Hippocampal formation (tissue), 2 donors: ENCODE results near the gene HSP90AB1.
A peak's percentile ranks its signal among the peaks of the same experiment; 100 is the strongest.

ENCODE experiments used
- DNase-seq, 2 donors: peaks; one replicate each; lab custom pipeline; 2025; lab: John Stamatoyannopoulos, UW

HSP90AB1 gene

GRCh38 chr6:44268095-44268628, 21.3 kb downstream of the HSP90AB1 start:
- peak in 1 of 2 donors; percentile 19 for DNase-seq

- DNase-seq: no peak
Observed at GRCh38 chr6:44269178-44269920, 22.4 kb downstream of the HSP90AB1 start.

- DNase-seq: no peak
Observed at GRCh38 chr6:44269921-44270525, 23.1 kb downstream of the HSP90AB1 start, which contains the start of gene TMEM151B. TSS of gene TMEM151B (plus strand) at chr6:44270450. CDS start at chr6:44270743, 293 bp downstream.

GRCh38 chr6:44270526-44271405, 23.9 kb downstream of the HSP90AB1 start:
- DNase-seq: no peak

- no peak for DNase-seq
Observed at GRCh38 chr6:44271406-44271723, 24.5 kb downstream of the HSP90AB1 start.

- no peak for DNase-seq
Observed at GRCh38 chr6:44271914-44272313, 25.0 kb downstream of the HSP90AB1 start.

- no peak for DNase-seq
Observed at GRCh38 chr6:44272529-44272928, 25.6 kb downstream of the HSP90AB1 start.

- DNase-seq: no peak
Observed at GRCh38 chr6:44272999-44273566, 26.2 kb downstream of the HSP90AB1 start.

- no peak for DNase-seq
Observed at GRCh38 chr6:44273617-44274016, 26.7 kb downstream of the HSP90AB1 start.

GRCh38 chr6:44275271-44275748, 28.4 kb downstream of the HSP90AB1 start:
- DNase-seq: no peak

- no peak for DNase-seq
Observed at GRCh38 chr6:44275749-44276648, 29.1 kb downstream of the HSP90AB1 start.

GRCh38 chr6:44276667-44277640, 30.1 kb downstream of the HSP90AB1 start:
- no peak for DNase-seq

GRCh38 chr6:44277763-44278162, 30.9 kb downstream of the HSP90AB1 start:
- no peak for DNase-seq

GRCh38 chr6:44278315-44278714, 31.4 kb downstream of the HSP90AB1 start:
- no peak for DNase-seq

- no peak for DNase-seq
Observed at GRCh38 chr6:44278774-44279697, 32.1 kb downstream of the HSP90AB1 start.

GRCh38 chr6:44284121-44284520, 37.2 kb downstream of the HSP90AB1 start:
- DNase-seq: no peak

GRCh38 chr6:44284867-44285266, 38.0 kb downstream of the HSP90AB1 start:
- DNase-seq: no peak

GRCh38 chr6:44285552-44286284, 38.8 kb downstream of the HSP90AB1 start:
- no peak for DNase-seq
